Endometrium (tissue), 2 donors: Measurements from ENCODE around the gene TMEM212.
"Not testable (repeated sequence)": the region's sequence is repeated elsewhere in the genome, so short reads cannot be mapped to it uniquely, and the experiment has no call there.

ENCODE experiments used
- FAIRE-seq: peaks from 2 replicates; lab custom pipeline; 2012; peaks lifted over from hg19 to GRCh38; lab: Jason Lieb, UNC
- donor health status: control.
- donor health status: control.

TMEM212 gene

DNA sequence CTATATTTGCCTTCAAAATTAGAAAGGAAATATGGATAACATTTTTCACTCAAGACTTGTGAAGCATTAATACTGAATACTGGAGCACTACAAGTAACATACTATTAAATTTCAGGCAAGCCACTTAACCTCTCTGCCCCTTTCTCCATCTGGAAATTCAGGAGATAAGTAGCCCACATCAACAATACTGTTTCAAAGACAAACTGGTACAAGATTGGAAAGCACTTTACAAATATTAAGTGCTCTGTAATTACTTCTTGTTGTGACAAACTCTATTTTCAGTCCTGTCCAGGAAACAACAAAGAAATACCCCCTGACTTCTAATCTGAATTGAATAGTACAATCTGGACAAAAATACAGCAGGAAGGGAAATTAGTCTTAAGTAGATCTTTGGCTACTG, 49.3 kb downstream of the TMEM212 start:
- FAIRE-seq = no peak

DNA sequence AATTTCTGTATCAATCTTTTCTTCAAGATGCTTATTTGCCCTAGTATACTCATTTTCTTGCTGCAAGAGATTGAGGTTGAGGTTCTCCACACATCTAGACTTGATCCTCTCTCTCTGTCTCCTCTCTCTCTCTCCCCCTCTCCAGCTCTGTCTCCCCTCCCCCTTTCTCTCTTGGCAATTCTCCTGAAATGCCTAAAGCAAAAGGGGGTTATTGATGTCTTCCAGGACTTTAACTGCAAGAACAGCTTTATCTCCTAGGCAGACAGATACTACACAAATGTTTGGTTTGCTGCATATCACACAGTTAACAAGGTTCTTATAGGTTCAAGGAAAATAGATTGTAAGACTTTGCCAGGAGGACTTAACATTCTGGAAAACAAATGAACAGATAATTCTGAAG, 52.1 kb downstream of the TMEM212 start:
- no peak for FAIRE-seq

DNA sequence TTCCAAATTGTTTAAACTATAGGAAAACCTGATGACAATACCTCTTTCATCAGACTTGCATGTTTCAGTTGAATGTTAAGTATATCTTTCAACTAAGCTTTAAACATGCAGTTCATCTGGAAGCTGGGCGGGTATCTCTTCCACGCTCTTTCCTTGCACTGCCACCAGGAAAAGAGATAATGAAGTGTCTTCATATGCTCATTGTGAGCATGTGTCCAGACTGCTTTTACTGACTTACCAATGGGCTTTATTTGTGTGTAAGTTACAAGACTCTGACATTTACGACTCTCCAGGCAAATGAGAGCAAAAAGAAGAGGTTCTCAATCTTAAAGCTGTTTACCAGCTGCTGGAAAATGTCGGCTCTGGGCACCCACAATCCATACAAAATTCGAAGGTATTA, 52.8 kb downstream of the TMEM212 start:
- no peak for FAIRE-seq

DNA sequence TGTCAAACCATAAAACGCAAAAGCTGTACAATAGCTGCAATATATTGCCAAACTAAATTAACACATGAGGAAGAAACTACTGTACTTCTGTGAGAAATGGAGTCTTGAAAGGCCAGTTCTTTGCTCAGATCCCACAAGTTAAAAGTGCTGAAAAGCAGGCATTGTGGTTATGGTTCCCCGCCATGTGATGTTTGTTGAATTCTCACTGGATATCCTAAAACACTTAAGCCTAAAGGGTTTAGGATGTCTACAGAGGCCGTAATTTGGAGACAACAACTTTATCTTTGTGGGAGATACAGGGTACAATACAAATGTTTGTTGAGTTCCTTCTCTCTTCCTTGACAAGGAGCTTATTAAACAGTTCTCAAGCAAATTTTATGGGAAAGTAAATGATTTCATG, 53.2 kb downstream of the TMEM212 start:
- FAIRE-seq = no peak

DNA sequence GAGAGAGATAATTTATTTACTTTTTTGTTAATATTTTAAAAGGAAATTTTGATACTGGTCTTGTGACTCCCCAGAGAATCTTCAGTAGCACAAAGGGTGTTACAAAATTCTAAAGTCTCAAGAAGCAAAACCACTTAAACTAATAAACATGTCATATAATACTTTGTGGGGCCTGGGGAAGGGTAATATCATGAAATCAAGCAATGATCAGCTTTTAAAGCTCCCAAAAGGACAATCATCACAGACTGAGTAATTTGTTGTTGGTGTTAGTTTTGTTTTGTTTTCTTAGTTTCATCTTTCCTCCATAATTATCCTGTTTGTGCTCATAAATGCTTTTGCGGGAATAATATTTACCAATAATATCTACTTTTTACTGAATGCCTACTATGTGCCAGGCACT, 55.0 kb downstream of the TMEM212 start:
- no peak for FAIRE-seq

DNA sequence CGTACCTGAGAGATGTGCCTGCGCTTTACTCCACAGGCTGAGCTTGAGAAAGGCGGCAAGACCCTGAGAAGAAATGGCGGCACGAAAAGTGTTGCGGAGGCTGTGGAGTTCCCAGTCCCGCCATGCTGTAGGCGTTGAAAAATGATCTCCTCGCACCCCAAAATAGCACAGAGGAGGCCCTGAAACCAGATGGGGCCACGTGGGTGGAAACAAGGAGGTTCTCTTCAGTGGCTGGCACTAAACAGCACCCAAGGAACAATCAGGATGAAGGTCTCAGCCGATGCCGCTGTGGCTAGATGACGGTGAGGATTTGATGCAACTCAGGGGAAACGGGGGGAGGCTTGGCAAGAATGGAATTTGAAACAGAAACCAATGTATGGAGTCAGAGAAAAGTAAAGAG, 57.3 kb downstream of the TMEM212 start:
- no peak for FAIRE-seq

DNA sequence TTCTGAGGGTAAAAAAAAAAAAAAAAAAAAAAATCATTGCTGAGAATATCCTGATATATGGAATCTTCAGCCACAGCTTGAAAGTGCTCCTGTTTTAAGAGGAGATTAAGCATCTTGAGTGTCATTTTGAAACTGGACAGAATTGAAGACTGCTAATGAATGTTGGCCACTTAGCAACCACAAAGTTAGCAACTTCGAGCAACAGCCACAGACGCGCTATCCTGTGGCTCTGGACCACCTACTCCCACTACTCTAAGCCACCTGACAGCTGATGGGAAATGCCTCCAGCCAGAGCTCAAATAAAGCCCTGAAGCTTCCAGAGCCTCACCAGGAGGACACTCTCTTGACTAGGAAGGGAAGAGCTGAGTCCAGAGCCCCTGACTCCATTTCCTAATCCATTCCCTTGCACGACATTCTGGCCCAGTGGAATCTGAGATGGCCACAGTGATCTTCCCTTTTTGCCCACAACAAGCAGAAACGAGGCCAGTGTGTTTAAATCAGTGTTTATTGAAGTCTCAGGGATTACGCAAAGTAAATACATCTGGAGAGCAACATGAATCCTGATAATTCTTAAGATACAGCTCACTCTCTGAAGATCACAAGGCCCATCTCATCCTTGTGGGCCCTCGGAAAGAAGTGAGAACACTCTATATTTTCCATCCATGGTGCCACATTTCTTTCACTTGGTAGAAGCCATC, 58.6 kb downstream of the TMEM212 start:
- no peak for FAIRE-seq

DNA sequence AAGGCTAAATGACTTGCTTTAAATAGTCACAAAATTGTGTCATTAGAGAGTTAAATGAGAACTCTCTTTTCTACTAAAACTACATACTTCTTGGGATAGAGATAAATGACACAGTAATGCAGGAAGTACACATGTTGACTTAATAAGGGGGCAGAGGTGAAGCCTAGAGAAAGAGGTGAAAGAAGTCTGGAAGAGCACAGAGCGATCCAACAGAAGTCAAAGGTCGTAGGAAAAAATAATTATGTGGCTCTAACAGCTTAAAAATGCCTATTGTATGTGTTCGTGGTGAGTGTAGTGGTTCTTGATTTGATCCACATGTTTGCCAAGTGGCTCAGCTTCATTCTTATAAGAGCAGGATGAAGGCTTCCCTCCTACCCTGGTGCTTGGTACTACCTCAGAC, 61.7 kb downstream of the TMEM212 start:
- FAIRE-seq = no peak

DNA sequence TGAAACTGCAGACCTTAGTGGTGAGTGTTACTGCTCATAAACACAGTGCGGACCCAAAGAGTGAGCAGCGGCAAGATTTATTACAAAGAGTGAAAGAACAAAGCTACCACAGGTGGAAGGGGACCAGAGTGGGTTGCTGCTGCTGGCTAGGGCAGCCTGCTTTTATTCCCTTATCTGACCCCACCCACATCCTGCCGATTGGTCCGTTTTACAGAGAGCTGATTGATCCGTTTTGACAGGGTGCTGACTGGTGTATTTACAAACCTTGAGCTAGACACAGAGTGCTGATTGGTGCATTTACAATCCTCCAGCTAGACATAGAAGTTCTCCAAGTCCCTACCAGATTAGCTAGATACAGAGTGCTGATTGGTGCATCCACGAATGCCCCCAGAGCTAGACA, 63.4 kb downstream of the TMEM212 start:
- FAIRE-seq = not testable (repeated sequence)

DNA sequence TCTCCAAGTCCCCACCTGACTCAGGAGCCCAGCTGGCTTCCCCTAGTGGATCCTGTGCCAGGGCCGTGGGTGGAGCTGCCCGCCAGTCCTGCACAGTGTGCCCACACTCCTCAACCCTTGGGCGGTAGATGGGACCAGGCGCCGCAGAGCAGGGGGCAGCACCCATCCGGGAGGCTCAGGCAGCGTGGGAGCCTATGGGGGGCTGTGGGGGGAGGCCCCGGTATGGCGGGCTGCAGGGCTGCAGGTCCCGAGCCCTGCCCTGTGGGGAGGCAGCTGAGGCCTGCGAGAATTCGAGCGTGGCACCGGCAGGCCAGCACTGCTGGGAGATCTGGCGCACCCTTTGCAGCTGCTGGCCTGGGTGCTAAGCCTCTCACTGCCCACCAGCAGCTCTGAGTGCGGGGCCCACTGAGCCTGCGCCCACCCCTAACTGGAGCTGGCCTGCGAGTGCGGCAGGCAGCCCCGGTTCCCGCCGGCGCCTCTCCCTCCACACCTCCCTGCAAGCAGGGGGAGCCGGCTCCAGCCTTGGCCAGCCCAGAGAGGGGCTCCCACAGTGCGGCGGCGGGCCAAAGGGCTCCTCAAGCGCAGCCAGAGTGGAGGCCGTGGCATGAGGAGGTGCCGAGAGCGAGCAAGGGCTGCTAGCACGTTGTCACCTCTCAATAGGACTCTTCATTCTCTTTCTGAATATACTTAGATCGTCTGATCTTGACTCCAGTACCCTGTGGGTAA, 64.0 kb downstream of the TMEM212 start:
- no peak for FAIRE-seq

DNA sequence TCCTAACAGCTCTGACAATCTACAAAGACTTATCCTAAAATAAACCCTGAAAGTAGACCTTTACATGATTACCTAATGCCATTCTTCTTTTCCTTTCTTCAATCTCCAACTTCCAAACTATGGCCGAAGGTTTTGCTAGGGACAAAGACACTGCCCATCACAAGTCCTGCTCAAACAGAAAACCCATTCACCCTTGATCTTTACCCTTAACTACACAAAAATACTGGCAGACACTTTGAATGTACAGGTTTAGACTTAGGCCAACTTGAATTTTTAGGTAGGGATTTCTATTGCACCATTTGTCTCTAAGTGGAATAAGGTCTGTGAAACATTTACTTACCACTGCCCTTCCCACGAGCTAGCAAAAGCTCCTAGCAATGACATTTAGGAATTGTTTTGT, 64.6 kb downstream of the TMEM212 start:
- FAIRE-seq = no peak

DNA sequence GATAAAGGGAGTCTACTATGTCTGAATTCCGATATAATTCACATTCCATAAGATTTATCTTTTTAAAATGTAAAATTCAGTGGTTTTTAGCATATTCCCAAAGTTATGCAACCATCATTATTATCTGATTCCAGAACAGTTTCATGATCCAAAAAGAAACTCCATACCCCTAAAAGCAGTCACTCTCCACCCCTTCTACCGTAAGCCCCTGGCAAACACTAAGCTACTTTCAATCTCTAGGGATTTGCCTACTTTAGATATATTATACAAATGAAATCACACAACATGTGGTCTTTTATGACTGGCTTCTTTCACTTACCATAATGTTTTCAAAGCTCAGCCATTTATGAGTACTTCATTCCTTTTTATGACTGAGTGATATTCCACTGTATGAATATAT, 65.6 kb downstream of the TMEM212 start:
- no peak for FAIRE-seq
